ENCODE results near the gene PSG1. TPM values are rescaled to one million over a fixed set of nuclear protein-coding genes. Genes with fewer than 3 reads are reported as not detected.
A peak's percentile ranks its signal among the peaks of the same experiment; 100 is the strongest.
"Not testable (repeated sequence)": the region's sequence is repeated elsewhere in the genome, so short reads cannot be mapped to it uniquely, and the experiment has no call there.

Gene PSG1
- not detected for total RNA-seq
- long read RNA-seq, result 0 reads

GRCh38 chr19:42879613-42880012, at the start of gene PSG1:
Gene PSG1 (minus strand): TSS chr19:42879713. CDS start chr19:42879581, 132 bp downstream.
- DNase-seq (no peak), ATAC-seq (no peak)
- intact Hi-C loops (cut with micrococcal nuclease), result no loop called here

- ATAC-seq, result no peak
- DNase-seq, result no peak
- intact Hi-C loops (cut with micrococcal nuclease), result no loop called here
Measured at GRCh38 chr19:42928896-42929295, 49.4 kb upstream of the PSG1 start.

DNA sequence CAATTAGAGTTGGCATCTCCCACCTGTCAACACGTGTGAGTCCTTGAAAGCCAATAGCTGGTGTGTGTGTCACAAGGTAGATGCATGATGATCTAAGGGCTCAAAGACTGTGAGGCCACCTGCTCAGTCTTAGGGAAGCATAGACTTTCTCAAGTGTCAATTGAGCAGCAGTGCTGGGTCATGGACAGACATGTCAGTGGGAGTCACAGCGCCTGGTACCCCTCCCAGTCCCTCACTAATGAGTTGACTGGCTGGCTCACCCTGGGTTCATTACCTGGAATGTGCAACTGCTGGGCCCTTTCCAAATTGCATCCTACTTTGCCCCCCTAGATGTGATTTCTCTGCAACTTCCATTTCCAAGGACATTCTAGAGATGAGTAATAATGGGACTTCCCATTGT, 47.3 kb upstream of the PSG1 start:
- no peak for ATAC-seq
- DNase-seq, result no peak
- intact Hi-C loops (cut with micrococcal nuclease), result no loop called here

DNA sequence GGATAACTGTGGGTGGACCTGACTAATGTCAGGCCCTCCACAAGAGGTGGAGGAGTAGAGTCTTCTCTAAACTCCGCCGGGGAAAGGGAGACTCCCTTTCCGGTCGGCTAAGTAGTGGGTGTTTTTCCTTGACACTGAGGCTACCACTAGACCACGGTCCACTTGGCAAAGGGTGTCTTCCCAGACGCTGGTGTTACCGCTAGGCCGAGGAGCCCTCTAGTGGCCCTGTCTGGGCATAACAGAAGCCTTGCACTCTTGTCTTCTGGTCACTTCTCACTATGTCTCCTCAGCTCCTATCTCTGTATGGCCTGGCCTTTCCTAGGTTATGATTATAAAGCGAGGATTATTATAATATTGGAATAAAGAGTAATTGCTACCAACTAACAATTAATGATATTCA, 43.6 kb upstream of the PSG1 start:
- ATAC-seq; intact Hi-C loops (cut with micrococcal nuclease): not testable (repeated sequence)
- peak; percentile 34 for DNase-seq

- ATAC-seq; intact Hi-C loops (cut with micrococcal nuclease); DNase-seq: not testable (repeated sequence)
Measured at GRCh38 chr19:42920971-42921370, 41.5 kb upstream of the PSG1 start.

DNA sequence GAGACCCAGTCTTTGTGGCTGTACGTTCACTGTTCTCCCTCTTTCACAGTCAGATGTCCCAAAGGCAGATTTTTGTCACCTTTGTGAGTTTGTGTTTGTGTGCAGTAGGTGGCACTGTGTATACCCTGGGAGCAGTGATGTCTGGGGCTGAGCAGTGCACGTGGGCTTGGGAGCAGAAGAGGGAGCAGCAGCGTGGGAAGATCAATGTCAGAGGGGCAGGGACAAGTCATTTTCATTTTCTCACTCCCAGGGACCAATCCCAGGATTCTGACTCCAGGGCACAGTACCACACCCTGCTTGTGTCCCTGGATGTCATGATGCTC, 40.2 kb upstream of the PSG1 start:
- ATAC-seq (no peak), DNase-seq (no peak)
- intact Hi-C loops (cut with micrococcal nuclease), result no loop called here

DNA sequence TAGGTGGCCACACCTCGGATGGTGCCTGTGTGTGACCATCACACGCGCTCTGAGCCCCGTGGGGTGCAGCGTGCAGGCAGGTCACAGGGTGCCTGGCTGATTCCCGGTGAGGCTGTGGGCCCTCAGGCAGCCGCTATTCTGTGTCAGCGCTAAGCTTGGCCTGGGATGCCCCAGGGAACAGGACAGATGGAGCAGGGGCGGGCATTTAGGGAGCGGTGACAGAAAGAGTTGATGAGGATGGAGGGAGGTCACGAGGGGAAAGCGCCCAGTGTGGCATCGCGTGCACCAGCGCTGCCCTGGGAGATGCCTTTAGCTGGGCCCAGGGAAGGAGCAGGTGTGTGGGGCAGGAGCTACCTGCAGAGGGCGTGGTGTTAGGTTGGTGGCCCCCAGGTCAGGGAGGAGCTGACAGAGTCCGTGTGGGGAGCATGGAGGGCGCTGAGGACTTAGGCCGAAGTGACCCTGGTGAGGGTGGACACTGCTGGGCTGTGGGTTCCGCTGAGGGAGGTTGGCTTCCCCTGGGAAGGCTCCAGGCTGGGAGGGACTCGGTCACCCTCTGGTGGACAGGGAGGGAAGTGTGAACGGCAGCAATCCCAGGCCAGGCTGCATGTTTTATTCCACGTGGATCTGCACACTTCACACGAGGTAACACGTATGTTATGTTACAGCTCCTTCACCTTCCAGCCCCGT, 39.7 kb upstream of the PSG1 start:
- DNase-seq; intact Hi-C loops (cut with micrococcal nuclease): not testable (repeated sequence)

GRCh38 chr19:42918377-42919069, 39.0 kb upstream of the PSG1 start:
- intact Hi-C loops (cut with micrococcal nuclease); DNase-seq; ATAC-seq: not testable (repeated sequence)

More for the DNA sequence above, 39.7 kb upstream of the PSG1 start:
- not testable (repeated sequence) for ATAC-seq

DNA sequence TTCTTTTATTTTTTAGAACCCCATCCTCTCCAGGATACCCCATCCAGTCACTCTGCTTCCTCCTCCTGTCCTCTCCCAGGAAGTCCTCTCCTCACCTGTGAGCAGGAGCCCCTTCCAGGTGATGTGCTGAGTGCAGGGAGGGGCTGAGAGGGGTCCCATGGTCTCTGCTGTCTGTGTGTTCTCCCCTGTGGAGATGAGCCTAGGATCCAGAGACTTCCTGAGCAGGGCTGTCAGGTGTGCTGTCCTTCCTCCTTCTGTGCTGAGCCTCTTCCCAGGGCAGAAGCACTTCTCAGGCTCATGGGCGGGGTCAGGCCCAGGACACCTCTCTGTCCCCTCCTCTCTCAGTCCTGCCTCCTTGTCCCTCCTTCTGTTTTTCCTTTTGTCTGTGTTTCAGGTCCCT, 38.1 kb upstream of the PSG1 start, which contains the start of gene PSG6:
Gene PSG6, minus strand, starts transcription at position 261 of the 400 bp plus-strand sequence. Its CDS starts 102 bp downstream, at position 159.
- DNase-seq; intact Hi-C loops (cut with micrococcal nuclease); ATAC-seq: not testable (repeated sequence)

- not testable (repeated sequence) for ATAC-seq
Measured at GRCh38 chr19:42916931-42917330, 37.4 kb upstream of the PSG1 start.

GRCh38 chr19:42913516-42913915, 34.0 kb upstream of the PSG1 start:
- DNase-seq; intact Hi-C loops (cut with micrococcal nuclease); ATAC-seq: not testable (repeated sequence)

More at GRCh38 chr19:42916931-42917330, 37.4 kb upstream of the PSG1 start:
- intact Hi-C loops (cut with micrococcal nuclease); DNase-seq: not testable (repeated sequence)

- ATAC-seq; intact Hi-C loops (cut with micrococcal nuclease); DNase-seq: not testable (repeated sequence)
Measured at GRCh38 chr19:42912941-42913340, 33.4 kb upstream of the PSG1 start.

GRCh38 chr19:42911731-42912130, 32.2 kb upstream of the PSG1 start:
- intact Hi-C loops (cut with micrococcal nuclease); DNase-seq; ATAC-seq: not testable (repeated sequence)

DNA sequence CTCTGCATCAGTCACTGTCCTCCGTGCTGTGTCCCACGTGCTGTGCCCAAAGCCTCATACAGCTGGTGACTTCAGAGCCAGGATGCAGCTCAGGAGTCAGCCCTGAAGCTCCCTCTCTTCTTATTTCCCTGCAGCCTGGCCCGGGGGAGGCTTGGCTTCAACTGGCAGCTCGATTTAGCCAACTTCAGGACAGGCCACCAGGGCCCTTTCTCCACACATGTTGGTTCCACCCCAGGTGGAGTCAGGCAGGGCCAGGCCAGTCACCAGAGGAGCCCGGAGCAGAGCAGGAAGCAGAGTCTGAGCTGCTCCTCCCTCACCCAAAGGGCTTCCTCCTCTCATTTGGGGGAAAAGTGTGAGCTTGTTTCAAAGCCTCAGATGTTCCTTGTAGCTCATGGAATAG, 26.6 kb upstream of the PSG1 start:
- DNase-seq; intact Hi-C loops (cut with micrococcal nuclease); ATAC-seq: not testable (repeated sequence)

DNA sequence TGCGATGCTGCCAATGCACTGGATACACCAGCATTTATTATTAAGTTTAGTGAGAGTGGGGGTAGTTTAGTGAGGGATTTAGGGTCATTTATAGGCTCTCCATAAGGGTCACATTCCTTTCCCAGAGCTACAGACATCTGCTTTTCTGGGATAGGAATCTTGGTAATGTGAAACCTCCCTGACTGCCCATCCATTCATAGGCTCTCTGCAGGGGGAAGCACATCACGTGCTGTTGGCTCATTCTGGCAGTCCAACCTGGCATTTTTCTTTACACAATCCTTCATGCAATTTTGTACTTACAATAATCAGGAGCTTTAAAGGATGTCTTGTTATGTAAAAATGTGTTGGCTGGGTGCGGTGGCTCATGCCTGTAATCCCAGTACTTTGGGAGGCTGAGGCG, 21.0 kb upstream of the PSG1 start:
- ATAC-seq; DNase-seq; intact Hi-C loops (cut with micrococcal nuclease): not testable (repeated sequence)

DNA sequence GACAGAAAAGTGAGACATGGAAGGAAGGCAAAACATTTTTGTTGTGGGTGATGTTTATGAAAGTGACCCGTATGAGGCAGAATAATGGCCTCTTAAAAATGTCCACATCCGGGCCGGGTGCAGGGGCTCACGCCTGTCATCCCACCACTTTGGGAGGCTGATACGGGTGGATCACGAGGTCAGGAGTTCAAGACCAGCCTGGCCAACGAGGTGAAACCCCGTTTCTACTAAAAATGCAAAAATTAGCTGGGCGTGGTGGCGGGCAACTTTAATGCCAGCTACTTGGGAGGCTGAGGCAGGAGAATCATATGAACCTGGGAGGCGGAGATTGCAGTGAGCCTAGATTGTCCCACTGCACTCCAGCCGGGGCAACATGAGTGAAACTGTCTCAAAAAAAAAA, 20.2 kb upstream of the PSG1 start:
- intact Hi-C loops (cut with micrococcal nuclease); DNase-seq; ATAC-seq: not testable (repeated sequence)

DNA sequence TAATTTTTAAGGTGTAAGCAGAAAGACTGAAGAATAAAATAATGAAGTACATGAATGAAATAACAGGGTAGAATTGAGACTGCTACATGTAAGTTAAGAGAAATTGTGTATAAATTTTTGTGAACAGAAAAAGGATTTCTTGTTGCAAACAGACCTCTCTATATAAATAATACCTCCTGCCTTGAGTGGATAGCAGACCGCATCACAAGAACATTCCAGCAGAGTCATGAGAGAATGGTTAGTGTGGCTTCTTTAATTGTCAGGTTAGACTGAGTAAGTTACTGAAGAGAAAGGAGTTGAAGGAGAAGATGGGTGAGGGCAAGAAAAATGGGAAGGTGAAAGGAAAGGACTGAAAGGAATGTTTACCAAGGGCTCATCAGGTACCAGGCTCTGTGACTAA, 19.6 kb upstream of the PSG1 start:
- ATAC-seq, result not testable (repeated sequence)

GRCh38 chr19:42898656-42899055, 19.1 kb upstream of the PSG1 start:
- intact Hi-C loops (cut with micrococcal nuclease); DNase-seq; ATAC-seq: not testable (repeated sequence)

More for the DNA sequence above, 19.6 kb upstream of the PSG1 start:
- intact Hi-C loops (cut with micrococcal nuclease); DNase-seq: not testable (repeated sequence)

DNA sequence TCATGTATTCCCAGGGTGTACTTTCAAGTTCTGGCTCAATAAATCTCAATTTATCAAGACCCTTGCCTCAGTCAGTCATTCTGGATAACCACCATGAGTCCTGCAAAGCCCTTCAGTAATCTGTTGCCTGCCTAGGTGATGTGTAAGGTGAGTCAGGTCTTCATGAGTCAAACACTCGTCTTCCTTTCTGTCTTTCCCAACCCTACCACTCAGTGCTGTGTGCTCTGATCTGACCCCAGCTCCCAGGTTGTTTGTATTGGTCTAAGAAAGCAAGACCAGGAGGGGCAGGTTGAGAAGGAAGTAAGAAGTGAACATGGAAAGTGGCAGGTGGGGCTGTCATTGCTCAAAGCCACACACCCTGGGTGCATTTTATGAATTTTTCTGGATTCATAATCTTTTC, 18.2 kb upstream of the PSG1 start:
- intact Hi-C loops (cut with micrococcal nuclease); ATAC-seq; DNase-seq: not testable (repeated sequence)

DNA sequence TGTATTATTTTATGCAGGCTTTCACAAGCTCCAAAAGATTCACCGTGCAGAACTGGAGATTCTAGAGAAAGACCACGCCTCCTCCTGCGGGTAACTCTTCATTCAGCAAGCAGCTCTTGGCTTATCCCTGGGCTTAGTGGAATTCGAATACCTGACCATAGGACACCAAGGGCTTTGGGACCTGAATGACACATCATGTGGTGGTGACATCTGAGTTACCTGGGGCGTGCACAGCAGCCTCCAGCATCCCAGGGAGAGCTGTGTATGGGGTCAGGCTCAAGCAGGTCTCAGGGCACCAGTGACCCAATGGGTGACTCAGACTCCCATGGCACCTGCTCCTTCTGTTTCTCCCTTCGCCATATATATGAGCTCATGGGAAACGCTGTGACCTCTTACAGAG, 10.9 kb upstream of the PSG1 start:
- intact Hi-C loops (cut with micrococcal nuclease); ATAC-seq: not testable (repeated sequence)

More for the DNA sequence above, 10.9 kb upstream of the PSG1 start:
- DNase-seq, result not testable (repeated sequence)

Measured in left ventricle myocardium superior (tissue), 1 donor.